Testis (tissue), 3 donors: ENCODE results near the gene TAC3. TPM values are rescaled to one million over a fixed set of nuclear protein-coding genes. Genes with fewer than 3 reads are reported as not detected.
"Not testable (repeated sequence)": the region's sequence is repeated elsewhere in the genome, so short reads cannot be mapped to it uniquely, and the experiment has no call there.

Experiments
- DNase-seq: peaks from one replicate; pipeline ENCODE4 v3.0.0-alpha.2; 2019
- H3K27ac ChIP-seq, 2 donors: fragments of 200-600 bp; sonication (generic); one replicate each; pipeline ENCODE4 v1.5.1; 2019
- H3K27me3 ChIP-seq: fragments of 200-600 bp; sonication (generic); one replicate; pipeline ENCODE4 v1.5.1; 2019
- H3K36me3 ChIP-seq: fragments of 200-600 bp; sonication (generic); one replicate; pipeline ENCODE4 v1.5.1; 2017; ENCODE audit warnings: low read depth; ENCODE audit errors: missing control alignments
- H3K4me1 ChIP-seq: fragments of 200-600 bp; sonication (generic); one replicate; pipeline ENCODE4 v1.5.1; 2019
- H3K4me3 ChIP-seq, 2 donors: fragments of 200-600 bp; sonication (generic); one replicate each; pipeline ENCODE4 v1.5.1; 2017 to 2019
- H3K9me3 ChIP-seq: fragments of 200-600 bp; sonication (generic); one replicate; pipeline ENCODE4 v1.5.1; 2017
- POLR2A ChIP-seq: fragments of 450-650 bp; IDR thresholded peaks from one replicate; pipeline ENCODE4 v1.6.1; 2017; ENCODE audit warnings: antibody characterized with exemption, mild to moderate bottlenecking, moderate library complexity
- WGBS, 2 donors: methylation state at CpG; one replicate each; pipeline ENCODE4 v1.1.5; 2018; 5-methylcytosine and 5-hydroxymethylcytosine counted together
- intact Hi-C: fragments of 100-400 bp; cut with DNase I; formaldehyde crosslinking; loops from one replicate; pipeline ENCODE4 v1.15.1; 2023; ENCODE audit warnings: low total_unique reads
- polyA plus RNA-seq: library from polyadenylated mRNA; stranded (reverse); fragments of 350-450 nt; fragmentation: Illumina TruSeq; extraction: RNeasy Lipid Tissue Mini Kit (QIAGEN cat#74804); gene quantifications from one replicate; pipeline ENCODE4 v1.2.3, GENCODE V29; 2014; ENCODE audit warnings: low read depth, low replicate concordance; ENCODE audit not compliant: insufficient read depth
- total RNA-seq, 2 donors: library from RNA; depleted of rRNA; stranded (reverse); fragments of >200 nt; gene quantifications; one replicate each; pipeline ENCODE4 v1.2.3, GENCODE V29; 2016
- TF ChIP-seq, protein P1 (sequence below), 3 experiments: fragments of 450-650 bp in 2 of 3; fragments of 200-600 bp in 1 of 3; sonication (generic) in 1 of 3; IDR thresholded peaks; one replicate each; pipeline ENCODE4 v1.5.1; 2016 to 2019; ENCODE audit warnings: antibody characterized with exemption in 3 of 3, mild to moderate bottlenecking in 2 of 3, moderate library complexity in 1 of 3

The TAC3 gene
- total and polyA plus RNA-seq, 3 donors from 2014 or later, result 2.5 to 3.9 (median 2.9) TPM

DNA sequence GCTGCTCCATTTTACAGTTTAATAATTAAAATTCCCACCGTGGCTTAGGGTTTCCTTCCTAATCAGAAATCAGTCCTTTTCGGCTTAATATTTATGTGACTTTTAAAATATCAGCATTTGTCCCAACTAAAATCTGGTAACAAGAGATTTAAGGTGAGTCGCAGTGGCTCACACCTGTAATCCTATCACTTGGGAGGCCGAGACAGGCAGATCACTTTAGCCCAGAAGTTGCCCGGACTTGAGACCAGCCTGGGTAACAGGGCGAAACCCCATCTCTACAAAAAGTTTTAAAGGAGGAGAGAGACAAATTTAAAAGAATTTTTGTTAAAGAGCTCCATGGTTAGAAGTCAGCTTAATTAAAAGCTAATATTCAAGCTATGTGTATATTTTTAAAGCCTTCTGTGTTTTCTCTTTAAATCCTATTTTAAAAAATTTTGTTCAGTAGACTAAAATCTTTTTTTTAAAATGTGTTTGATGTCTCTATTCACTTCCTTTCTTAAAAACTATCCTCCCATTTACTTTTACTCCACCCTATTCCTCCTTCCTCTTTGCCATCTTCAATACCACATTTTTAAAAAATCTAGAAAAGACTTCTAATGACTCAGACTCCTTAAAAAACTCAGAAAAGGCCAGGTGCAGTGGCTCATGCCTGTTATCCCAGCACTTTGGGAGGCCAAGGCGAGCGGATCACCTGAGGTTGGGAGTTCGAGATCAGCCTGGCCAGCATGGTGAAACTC is 3.8 kb upstream of the TAC3 start:
- intact Hi-C loops, result no loop called here
- H3K27ac ChIP-seq, result no peak overlapping the region
- TF ChIP-seq POLR2A, result no peak
- no peaks in the 10 kb centered on the region for H3K4me1 ChIP-seq
- no peaks in the 10 kb centered on the region for H3K9me3 ChIP-seq
- H3K27me3 ChIP-seq, result no peaks in the 10 kb centered on the region
- H3K4me3 ChIP-seq, result no peak overlapping the region
- WGBS, 2 donors, result 91 to 92% methylated on average over 9 of the region's 9 CpGs
- no peaks in the 10 kb centered on the region for H3K36me3 ChIP-seq
- DNase-seq, result no peak

DNA sequence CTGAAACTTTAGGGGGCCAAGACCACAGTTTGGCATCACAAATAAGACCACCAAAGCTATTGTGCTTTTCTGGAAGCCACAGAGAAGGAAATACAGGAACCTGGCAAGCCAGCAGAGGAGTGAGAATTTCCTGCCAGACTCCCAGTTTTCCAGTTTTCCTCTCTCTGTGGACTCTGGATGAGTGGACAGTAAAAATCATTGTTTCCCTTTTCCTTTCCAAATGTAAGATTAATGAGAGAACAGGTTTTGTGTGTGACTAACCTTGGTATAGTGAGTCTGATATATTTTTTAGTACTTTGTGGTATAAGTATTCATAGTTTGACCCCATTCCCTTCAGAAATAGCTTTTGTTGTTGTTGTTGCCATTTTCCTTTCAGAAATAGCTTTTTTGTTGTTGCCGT is 2.6 kb upstream of the TAC3 start:
- no peak overlapping the region for H3K4me3 ChIP-seq
- 71 to 79% methylated on average over 1 of the region's 1 CpG for WGBS, 2 donors
- no peaks in the 10 kb centered on the region for H3K4me1 ChIP-seq
- no peak for TF ChIP-seq POLR2A
- TF ChIP-seq, protein P1, sequence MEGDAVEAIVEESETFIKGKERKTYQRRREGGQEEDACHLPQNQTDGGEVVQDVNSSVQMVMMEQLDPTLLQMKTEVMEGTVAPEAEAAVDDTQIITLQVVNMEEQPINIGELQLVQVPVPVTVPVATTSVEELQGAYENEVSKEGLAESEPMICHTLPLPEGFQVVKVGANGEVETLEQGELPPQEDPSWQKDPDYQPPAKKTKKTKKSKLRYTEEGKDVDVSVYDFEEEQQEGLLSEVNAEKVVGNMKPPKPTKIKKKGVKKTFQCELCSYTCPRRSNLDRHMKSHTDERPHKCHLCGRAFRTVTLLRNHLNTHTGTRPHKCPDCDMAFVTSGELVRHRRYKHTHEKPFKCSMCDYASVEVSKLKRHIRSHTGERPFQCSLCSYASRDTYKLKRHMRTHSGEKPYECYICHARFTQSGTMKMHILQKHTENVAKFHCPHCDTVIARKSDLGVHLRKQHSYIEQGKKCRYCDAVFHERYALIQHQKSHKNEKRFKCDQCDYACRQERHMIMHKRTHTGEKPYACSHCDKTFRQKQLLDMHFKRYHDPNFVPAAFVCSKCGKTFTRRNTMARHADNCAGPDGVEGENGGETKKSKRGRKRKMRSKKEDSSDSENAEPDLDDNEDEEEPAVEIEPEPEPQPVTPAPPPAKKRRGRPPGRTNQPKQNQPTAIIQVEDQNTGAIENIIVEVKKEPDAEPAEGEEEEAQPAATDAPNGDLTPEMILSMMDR (IDR thresholded peaks at IDR 0.05), result no peak
- no peak for DNase-seq
- no peak overlapping the region for H3K27ac ChIP-seq
- no peaks in the 10 kb centered on the region for H3K27me3 ChIP-seq
- H3K9me3 ChIP-seq, result no peaks in the 10 kb centered on the region
- intact Hi-C loops, result no loop called here
- no peaks in the 10 kb centered on the region for H3K36me3 ChIP-seq

- H3K4me3 ChIP-seq, H3K27ac ChIP-seq, H3K4me1 ChIP-seq, H3K27me3 ChIP-seq, H3K36me3 ChIP-seq, H3K9me3 ChIP-seq, intact Hi-C loops, DNase-seq: not testable (repeated sequence)
- 82 to 83% methylated on average over 5 of the region's 5 CpGs for WGBS, 2 donors
Measured at GRCh38 chr12:57018353-57018752, 2.0 kb upstream of the TAC3 start.

GRCh38 chr12:57012600-57013465 is 3.5 kb downstream of the TAC3 start:
- WGBS, 2 donors, result 89 to 91% methylated on average over 7 of the region's 7 CpGs
- Histone ChIP-seq H3K36me3 (no peaks in the 10 kb centered on the region), H3K27me3 (no peaks in the 10 kb centered on the region), H3K9me3 (no peaks in the 10 kb centered on the region), H3K4me1 (no peaks in the 10 kb centered on the region), H3K4me3 (no peak overlapping the region), H3K27ac (no peak overlapping the region)
- TF ChIP-seq, protein P1 (IDR thresholded peaks at IDR 0.05), result no peak
- no peak for TF ChIP-seq POLR2A
- intact Hi-C loops, result no loop called here
- no peak for DNase-seq

DNA sequence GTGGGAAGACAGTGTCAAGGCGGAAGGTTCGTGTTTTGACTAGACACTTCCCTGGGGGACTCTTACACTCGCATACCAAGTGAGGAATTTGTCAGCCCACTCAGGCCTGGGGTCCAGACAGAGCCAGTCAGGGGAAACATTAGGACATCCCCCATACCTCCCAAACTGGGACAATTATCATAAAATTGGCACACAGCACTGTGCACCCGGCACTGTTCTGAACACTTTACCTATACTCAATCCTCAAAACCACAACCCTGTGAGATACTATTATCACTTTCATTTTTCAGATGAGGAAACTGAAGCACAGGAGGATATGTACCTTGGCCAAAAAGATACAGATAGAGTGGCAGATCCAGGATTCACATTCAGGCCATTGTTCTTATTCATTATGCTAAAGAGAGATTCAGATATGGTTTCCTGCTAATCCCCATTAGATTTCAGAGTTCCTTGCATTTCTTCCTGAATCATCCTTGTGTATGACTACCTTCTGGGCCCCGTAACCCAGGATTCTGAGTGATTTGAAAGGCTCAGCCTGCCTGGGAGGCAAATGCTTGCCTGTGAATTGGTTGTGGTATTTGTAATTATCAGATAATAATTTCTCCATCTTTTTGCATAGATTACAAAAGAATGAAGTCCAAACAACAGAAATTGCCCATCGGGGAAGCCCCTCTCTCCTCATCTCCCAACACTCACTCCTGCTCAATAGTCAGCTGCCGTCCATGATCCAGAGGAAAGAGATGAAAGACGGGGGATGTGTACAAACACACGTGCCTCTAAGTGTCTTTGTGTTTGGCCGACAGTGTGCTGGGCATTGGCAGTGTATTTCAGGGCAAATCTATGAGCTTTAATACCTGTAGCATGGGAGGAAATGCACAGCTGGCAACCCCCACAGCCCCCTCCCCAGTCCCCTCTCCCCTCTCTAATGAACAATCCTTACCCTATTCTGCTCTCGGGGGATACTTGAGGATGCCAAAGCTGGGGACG is 4.6 kb downstream of the TAC3 start:
- no peak for DNase-seq
- TF ChIP-seq POLR2A, result no peak
- TF ChIP-seq, protein P1 (IDR thresholded peaks at IDR 0.05), result no peak
- H3K9me3 ChIP-seq, result no peaks in the 10 kb centered on the region
- H3K27ac ChIP-seq, result no peak overlapping the region
- WGBS, 2 donors, result 71 to 73% methylated on average over 12 of the region's 12 CpGs
- intact Hi-C loops, result no loop called here
- H3K36me3 ChIP-seq, result no peaks in the 10 kb centered on the region
- no peaks in the 10 kb centered on the region for H3K27me3 ChIP-seq
- H3K4me1 ChIP-seq, result peaks cover under 1% of the 10 kb centered on the region
- no peak overlapping the region for H3K4me3 ChIP-seq
